ENCODE measurements around the gene AGPS. TPM values are rescaled to one million over a fixed set of nuclear protein-coding genes. Genes with fewer than 3 reads are reported as not detected.

Gene AGPS
- total and polyA plus RNA-seq, 10 of the 15 experiments (the other 5 are each of a cell fraction or from before 2014, with no cell fraction given), result 7.9 to 54.2 (median 38.7) TPM

GRCh38 chr2:177391822-177392372 is 676 bp upstream of the AGPS start:
- peak overlapping the region; percentile 100 for H3K4me2 ChIP-seq (ENCODE audit: control insufficient read depth, insufficient read depth)
- FAIRE-seq (no peak), ATAC-seq (no peak), DNase-seq (ENCODE audit: low read depth, low spot score) (no peak)
- TF ChIP-seq BCLAF1 (IDR thresholded peaks at IDR 0.05), result no peak
- TF ChIP-seq E4F1 (IDR thresholded peaks at IDR 0.05; ENCODE audit: borderline replicate concordance, partially characterized antibody), result no peak
- no peak for TF ChIP-seq IKZF2 (IDR thresholded peaks at IDR 0.05)
- BruUV-seq (replicated peaks), result TSS peak; percentile 68
- SMC1A ChIA-PET (ENCODE audit: uncharacterized antibody, unreplicated experiment), result interaction anchor here (1.0 to 5.0 kb wide), 8 partner anchors 10 to 227 kb away, joined by 3 to 52 read pairs (median 8); partner anchors contain the start of gene NFE2L2
- in situ Hi-C loops (cut with MboI), result no loop called here
- WGBS (ENCODE audit: insufficient coverage, insufficient replicate concordance, low lambda C conversion rate, missing lambda C conversion rate), result 17% methylated on average over 4 of the region's 4 CpGs
- no peaks in the 10 kb centered on the region for H3K27me3 ChIP-seq (replicated peaks in 1 of 2; ENCODE audit: control insufficient read depth in 2 of 2, insufficient read depth in 2 of 2, low read length in 1 of 2)
- POLR2A ChIA-PET, result interaction anchor here (0.8 to 1.3 kb wide), 4 partner anchors 10 to 39 kb away, joined by 3 to 4 read pairs (median 4); no protein-coding TSS in a partner anchor
- peak overlapping the region; percentile 98 for H2AFZ ChIP-seq (ENCODE audit: control insufficient read depth, low read depth, low read length)
- no peaks in the 10 kb centered on the region for H4K20me1 ChIP-seq (ENCODE audit: control insufficient read depth, insufficient read depth)
- H3K4me3 ChIP-seq, result peak overlapping the region; percentile 91
- H3K4me1 ChIP-seq (ENCODE audit: control insufficient read depth, insufficient read depth, low read length), result peaks cover 16% of the 10 kb centered on the region
- peaks cover 46% of the 10 kb centered on the region for H3K79me2 ChIP-seq (ENCODE audit: control insufficient read depth, insufficient read depth, low read length)
- CTCF ChIA-PET, result interaction anchor here (0.6 to 3.8 kb wide), 13 partner anchors 10 to 493 kb away, joined by 3 to 17 read pairs (median 4); partner anchors contain the start of gene NFE2L2
- H3K36me3 ChIP-seq (ENCODE audit: control insufficient read depth in 2 of 2, insufficient read depth in 2 of 2, low read length in 1 of 2), result no peaks in the 10 kb centered on the region
- no peaks in the 10 kb centered on the region for H3K9me3 ChIP-seq (replicated peaks; ENCODE audit: control insufficient read depth, insufficient read depth, low read length)
- peak overlapping the region; percentile 87 for H3K9ac ChIP-seq (ENCODE audit: control insufficient read depth, insufficient read depth, low read length)
- H3K27ac ChIP-seq (ENCODE audit: control insufficient read depth, insufficient read depth), result peak overlapping the region; percentile 66
- intact Hi-C loops (cut with micrococcal nuclease; ENCODE audit: unreplicated experiment), result loop anchor here (10.0 kb wide), 1 partner anchor 127 kb away; the partner anchor contains the start of gene NFE2L2
- RAD21 ChIA-PET (ENCODE audit: unreplicated experiment), result interaction anchor here (0.8 to 1.7 kb wide), 7 partner anchors 8 to 110 kb away, joined by 3 to 7 read pairs (median 4); no protein-coding TSS in a partner anchor
